GM19452 (cell line): ENCODE results near the gene NEURL1B.

Source experiments
- ATAC-seq: cut with Tn5 transposase; IDR thresholded peaks from one replicate; pipeline ENCODE4 v1.9.1; 2021; ENCODE audit not compliant: unreplicated experiment

NEURL1B gene

DNA sequence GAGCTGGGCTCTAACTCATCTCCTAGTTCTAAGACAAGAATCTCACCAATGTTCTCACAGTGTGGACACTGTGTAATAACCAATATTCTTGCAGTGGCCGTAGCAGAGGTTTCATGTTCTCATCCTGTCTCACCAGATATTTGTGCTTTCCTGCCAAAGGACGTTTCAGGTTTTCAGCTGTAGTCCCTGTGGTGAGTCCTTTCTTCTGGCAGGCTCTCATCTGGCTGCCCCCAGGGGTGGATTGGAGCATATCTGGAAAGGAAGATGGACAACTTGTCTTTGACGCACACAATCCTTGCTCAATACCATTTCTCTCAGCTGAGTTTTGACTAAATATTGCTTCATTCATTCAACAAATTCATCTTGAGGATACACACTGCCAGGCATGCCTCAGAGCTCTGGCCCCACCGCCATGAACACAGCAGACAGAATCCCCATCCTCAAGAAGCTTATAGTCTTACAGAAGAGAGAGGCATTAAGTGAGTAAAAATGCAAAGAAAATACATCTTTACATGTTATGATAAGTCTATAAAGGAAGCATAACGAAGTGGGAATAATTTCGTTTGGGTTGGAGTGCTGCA is 33.8 kb upstream of the NEURL1B start:
- no peak for ATAC-seq

DNA sequence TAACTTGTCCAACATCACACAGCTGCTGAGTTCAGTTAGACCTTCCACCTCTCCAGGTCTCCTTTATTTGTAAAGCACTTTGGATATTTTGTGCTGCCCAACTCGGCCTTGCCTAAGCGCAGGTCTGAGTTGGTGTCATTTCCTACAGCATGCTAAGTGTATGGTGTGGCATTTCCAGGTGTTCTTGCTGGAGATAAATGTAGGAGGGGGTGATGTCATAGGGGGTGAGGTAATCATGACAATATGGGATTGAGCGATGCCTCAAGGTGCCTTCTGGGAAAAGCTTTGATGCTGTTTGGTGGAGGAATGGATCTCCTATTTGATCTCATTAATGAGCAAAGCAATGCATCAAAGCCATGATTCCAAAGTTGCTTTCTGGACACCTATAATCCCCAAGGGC is 32.3 kb upstream of the NEURL1B start:
- ATAC-seq, result no peak

DNA sequence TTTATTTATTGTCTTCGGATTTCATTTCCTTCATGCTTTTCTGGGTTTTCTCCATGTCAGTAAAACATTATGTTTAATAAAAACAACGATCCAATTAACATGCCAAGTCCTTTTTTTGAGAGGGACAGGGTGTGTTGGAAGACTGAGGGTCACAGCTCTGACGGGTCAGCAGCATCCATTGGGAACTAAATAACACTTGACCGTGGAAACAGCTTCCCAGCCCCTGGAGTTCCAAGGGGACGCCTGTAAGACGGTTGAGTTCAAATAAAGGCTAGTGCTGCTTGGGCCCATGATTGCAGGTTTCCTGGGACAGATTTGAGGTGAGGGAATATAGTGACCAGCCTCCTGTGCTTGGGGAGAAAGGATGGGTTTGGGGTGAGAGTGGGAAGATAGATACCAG is 30.4 kb upstream of the NEURL1B start:
- ATAC-seq, result no peak

DNA sequence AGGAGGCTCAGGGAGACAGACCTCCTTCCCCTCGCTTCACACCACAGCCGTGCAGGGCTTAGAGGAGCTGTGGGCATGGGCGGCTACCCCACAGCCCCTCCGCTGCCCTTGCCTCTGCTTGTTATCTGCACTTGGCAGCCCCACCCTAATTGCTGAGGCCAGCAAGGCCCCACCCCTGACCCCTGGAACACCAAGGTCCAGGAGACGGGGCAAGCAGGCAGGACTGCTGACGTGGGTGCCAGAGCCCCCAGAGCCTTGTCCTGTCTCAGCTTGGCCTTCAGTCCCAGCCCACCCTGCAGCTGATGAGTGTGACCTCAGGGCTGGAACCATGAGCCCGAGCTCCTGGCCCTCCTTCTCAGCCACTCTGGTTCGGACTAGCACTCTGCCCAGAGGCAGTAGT is 29.1 kb upstream of the NEURL1B start:
- ATAC-seq, result no peak

DNA sequence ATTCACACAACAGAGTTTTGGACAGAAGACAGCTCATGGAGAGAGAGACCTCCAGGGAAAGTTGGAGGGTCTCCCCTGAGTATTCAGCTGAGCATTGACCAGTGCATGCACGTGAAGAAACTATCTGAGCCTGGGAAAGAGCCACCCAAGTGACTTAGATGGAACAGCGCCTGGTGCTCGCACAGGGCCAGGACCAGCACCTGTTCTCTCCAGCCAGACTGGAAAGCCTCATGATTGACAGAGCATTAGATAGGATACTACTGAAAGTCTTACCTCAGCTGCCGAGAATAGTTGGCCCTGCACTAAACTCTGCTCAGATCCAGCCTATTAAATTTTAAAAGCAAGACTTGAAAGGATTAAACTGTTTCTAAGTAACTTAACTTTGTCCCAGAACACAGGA is 28.3 kb upstream of the NEURL1B start:
- no peak for ATAC-seq

DNA sequence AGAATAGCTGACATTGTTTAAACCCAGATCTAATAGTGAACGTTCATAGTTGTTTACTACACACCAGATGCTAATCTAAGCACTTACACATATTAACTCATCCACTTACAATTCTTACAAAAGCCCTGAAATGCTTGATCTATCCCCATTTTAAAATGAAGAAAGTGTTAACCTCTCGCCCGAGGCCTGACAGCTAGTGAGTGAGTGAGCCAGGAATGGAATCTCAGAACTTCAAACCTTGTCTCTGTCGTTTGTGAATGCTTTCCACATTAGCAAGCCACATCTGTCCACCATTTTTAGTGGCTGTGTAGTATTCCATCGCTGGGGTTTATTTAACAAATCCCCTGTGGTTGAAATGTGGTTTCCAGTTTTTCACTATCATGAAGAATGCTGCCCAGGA is 24.9 kb upstream of the NEURL1B start:
- no peak for ATAC-seq

DNA sequence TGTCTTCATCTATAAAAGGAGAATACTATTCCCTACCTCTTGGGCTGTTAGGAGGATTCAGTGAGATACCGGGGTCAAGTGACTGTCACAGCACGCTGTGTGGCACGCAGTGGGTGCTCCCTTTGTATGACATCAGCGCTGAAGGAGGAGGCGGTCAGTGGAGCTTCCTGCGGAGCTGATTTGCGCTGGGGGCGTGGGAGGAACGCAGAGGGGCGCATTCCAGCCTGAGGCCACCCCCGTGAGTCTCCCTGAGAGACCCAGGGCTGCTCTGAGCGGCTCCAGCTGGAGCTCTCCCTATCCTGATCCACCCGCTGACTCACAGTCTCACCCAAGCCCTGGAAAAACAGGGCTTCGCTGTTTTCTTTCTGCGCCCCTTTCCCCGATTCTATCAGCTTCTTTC is 24.3 kb upstream of the NEURL1B start:
- no peak for ATAC-seq

DNA sequence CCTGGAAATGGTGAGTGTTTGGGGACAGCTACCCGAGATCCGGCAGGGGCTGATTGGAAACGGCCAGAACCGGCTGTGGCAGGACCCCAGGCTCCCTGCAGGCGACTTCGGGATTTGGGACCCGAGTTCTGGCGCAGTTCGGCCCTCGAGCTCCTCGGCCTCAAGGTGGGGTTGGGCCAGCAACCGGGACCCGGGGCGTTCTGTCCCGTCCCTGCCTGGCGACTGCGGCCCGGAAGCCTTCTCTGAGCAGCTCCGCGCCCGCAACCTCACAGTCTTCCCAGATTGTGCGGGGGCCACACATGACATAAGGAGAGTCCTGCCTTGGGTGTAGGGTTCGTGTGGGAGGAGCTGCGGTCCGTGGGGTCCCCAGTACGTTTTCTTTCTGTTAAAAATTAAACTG is 23.2 kb upstream of the NEURL1B start:
- no peak for ATAC-seq

DNA sequence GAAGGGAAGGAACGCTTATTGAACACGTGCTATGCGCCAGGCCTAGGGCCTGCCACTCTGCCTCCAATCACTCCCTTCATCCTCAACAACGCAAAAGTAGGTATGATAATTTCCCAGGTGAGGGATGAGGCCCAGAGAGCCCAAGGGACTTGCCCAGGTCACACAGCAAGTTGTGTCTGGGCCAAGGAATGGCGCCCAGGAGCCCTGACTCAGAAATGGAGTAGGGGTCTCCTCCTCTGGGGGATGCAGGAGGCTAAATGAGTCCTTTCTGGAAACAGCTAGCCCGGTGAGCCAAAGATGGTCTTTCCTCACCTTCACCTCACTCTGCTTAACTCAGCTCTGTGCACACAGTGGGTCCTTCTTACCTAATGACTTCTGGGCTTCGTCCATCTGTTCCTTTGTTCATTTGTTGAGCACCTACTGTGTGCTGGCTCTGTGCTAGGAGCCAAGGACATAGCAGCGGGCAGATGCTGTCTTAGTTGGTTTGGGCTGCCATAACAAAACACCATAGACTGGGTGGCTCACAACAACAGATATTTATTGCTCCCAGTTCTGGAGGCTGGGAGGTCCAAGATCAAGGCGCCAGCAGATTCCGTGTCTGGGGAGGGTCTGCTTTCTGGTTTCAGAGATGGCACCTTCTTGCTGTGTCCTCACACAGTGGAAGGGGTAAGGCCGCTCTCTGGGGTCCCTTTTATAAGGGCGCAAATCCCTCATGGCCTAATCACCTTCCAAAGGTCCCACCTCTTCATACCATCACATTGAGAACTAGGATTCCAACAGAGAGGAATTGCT is 22.3 kb upstream of the NEURL1B start:
- no peak for ATAC-seq

DNA sequence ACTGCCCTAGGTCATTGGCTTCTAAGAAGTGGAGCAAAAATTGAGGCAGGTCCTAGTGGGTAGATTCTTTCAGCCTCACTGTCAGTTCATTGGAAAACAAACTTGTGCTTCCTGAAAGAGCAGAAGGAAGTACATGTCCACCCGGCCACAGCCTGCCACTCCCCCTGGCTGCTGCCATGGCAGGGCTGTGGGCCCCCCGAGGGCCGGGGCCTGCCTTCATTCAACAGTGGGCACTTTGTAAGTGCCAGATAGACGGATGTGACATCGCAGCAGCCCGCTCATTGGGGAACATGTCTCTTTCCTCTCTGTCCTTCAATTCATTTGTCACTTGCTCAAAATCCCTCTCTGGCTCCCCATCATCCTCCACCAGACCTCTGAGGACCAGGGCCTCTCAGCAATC is 20.6 kb upstream of the NEURL1B start:
- ATAC-seq, result no peak

DNA sequence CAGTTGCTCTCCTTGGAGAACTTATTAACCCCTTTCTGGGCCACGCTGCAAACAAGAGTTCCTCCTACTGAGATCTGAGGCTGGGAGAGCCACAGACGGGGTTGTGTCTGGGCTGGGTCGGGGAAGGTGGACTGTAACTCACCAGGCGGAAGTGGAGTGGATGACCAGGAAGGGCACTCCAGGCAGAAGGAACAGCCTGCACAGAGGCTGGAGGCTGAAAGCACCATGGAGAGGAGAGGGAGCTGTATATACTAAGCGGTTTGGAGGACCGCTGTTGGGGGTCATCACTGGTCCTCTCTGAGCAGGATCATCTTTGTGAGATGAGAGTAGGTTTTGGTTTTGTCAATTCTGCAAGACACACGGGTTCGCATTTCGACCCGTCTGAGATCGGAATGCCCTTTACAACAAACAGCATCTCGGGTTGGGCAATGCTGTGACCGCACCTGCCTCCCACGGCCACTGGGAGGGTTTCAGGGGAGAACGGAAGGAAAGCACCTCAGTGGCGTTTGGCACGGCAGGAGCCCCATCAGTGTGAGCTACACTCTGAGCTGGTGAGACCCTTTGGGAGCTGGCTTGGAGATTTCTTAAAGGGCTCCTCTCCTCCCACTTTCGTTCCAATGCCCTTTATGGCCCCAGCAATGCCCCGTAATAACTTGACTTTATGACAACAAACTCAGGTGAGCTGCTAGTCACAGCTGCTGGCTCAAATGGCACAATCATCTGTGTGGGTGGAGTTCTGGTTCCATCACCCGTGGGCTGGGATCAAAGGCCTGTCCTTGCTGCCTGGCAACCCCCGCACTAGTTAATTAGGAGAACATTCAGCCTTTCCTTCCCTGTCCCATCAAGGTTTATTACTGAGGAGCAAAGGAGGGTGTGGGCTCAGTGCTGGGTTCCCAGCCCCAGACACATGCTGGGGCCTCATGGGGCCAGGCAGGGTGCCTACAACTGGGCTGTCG is 18.7 kb upstream of the NEURL1B start:
- no peak for ATAC-seq

DNA sequence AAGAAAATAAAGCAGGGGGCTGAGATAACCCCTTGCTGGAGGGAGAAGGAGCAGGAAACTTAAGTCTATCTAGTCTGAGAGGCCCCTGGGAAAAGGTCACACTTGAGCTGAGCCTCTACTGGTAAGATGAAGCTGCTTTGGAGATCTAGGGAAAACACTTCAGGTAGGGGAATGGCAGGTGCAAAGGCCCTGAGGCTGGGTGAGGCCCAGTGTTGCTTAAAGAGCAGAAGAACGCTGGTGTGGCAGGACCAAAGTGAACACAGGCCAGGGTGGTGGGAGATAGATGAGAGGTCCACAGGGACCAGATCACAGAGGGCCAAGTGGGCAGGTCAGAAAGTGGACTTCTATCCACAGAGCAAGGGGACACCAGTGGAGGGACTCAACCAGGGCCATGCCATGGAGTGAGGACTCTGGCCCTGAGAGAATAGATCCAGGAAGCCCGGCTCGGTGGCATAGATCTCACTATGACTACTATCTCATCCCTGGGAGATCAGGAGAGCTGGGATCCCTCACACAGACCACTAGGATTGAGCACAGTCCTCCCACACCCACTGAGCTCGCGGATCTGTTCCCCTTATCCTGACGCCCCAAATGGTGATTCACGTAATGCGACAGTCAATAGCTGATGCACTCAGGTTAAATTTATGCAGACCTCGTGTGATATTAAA is 17.6 kb upstream of the NEURL1B start:
- ATAC-seq, result no peak

DNA sequence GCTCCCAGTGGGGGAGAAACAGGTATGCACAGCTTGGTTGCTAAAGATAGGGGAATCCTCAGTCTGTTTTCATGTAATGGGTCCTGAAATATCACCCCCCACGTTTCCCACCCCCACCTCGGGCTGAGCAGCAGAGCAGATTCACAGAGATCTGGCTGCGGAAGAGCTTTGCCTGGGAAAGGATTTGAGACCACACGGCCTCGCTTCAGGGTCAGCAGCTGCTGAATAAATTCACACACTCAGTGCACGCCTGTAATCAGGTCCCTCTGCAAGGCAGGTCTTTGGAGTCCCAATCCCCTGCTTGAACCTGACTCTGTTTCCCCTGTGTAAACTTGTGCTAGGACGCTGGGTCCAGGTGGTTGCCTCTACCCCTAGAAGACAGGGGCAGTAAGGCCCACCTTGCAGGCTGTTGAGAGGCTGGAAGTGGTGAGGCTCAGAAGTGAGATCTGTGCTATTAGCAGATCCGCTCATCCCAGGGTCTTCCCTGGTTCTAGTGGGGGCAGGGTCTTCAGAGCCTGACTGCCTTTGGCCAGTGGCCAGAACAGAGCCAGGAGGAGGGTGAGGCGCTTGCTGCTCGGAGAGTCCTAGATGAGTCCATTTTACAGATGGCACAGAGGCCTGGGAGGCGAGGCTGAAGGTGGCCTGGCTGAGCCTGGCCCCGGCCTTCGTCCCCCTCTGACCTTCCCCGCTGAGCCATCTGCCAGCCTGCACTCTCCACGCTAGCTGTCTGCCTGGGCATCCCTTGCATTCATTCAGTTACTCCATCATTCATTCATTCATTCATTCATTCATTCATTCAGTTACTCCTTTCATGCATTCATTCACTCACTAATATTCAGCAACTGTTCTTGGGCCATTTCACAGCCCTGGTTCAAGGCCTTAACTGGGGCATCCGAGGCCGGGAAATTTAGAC is 16.7 kb upstream of the NEURL1B start:
- ATAC-seq, result no peak

DNA sequence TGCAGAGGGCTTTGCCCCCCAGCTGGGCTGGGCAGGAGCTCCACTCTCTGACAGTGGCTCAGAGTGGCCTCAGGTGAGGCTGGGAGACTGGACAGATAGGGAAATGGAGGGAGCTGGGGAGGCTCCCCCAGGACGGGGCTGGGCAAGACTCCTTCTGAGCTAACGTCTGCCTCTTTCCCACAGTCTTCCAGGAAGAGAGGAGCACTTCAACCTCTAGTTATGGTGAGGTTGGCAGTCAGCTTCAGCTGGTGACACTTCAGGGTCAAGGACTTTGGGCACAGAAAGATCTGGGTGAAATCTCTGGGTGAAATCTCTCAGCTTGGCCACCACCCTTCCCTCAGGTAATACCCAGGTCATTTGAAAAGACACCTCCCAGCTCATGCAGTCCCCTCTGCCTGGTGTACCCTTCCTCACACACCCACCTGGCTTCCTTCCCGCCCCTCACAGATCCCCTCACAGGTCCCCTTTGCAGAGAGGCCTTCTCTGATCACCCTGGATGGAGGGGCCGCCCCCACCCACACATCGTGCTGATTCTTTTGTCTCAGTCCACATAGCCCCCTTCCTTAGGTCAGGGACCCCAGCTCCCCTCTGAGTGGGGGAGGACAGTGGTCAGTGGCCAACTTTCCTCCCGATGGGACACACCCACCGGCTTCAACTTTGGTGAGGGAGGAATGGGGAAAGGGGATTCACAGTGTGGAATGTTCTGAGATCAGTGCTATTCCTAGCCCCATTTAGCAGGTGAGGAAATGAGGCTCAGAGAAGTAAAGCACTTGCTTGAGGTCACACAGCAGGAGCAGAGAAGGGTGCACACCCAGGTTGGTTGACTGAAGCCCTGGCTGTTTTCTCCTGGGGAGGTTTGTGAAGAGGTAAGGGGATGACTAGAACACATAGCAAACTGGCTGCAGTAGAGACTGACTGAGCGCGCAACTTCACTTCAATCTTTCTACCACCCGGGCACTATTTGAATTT is 15.8 kb upstream of the NEURL1B start:
- no peak for ATAC-seq

DNA sequence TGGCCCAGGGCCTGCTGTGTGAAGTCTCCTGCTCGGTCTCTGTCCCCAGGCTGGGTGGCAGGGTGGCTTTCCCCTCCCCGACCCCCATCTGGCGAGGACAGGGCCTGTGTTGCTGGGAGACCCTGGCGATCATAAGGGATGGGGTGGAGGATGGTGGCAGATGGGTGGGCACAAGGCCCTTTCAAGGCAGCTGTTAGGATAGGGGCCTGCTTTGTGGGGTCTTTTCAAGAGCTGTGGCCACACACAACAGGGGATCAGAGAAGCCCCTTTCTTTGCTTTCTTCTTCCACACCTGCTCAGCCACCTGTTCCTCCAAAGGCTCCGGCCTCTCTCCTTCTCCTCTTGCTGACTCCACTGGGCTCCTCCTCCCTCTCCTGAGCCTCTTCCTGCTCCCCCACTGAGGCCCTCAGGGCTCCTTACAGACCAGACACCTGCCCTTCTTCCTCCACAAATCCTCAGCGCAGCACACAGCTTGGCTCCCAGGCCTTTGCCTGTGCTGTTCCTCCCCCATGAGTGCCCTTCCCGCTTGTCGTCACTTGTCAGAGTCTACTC is 15.0 kb upstream of the NEURL1B start:
- ATAC-seq, result no peak

DNA sequence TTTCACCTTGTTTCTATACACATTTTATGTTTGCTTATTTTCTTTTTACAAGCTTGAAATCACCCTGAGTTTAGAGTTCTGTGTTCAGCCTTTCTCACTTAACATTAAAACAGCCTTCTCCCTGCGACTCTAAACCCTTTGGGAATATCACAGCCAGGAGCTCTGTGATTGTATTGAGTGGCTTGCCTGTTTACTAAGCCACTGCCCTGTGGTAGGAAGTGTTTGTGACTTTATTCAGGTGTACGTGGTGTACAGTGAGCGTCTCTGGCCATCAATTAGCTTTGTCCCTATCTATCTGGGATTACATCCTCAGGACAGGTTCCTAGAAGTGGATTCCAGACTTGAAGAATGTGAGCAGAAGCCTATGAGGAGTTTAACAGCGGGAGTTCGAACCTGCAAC is 11.0 kb upstream of the NEURL1B start:
- no peak for ATAC-seq

DNA sequence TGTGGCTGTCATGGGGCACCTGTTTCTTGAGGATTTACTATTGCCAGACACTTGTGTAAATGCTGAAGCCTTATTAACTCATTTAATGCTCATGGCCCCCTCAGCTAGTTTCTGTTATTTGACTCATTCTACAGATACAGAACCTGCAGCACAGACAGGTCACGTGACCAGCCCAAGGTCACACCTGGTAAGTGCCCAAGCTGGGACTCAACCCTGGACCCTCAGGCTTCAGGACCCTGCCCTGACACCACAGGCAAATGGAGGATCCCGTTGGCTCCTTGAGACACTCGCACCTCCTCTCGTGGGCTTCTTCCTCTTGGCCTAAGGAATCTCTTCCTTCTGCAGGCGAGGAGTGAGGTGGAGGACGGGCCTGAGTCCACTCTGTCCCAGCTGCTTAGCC is 10.6 kb upstream of the NEURL1B start:
- no peak for ATAC-seq

DNA sequence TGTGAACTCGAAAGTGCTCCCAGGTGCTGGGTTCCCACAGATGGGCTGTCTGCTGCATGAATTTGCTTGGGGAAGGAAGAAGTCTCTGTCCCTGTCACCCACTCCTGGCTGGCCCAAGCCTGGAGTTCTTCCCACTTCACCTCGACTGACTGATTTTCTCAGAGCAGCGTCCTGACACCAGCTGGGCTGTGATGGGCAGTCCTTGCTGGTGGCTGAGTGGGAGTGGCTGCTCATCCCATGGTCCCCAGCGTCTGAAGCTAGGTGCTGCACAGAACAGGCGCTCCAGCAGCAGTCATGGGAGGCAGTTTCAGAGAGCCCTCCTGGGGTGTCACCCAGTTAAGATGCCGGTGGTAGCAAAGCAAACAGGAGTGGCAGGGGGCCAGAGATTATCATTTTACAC is 10.1 kb upstream of the NEURL1B start:
- ATAC-seq, result no peak
